ENCODE results near the gene ATP10B.

GRCh38 chr5:160852049-160852448 lies at the start of gene ATP10B:
- TF ChIP-seq CTCF (conservative IDR thresholded peaks at IDR 0.05) (no peak), ZFX (IDR thresholded peaks at IDR 0.05) (no peak)
